ENCODE results near the gene YBEY. TPM values are rescaled to one million over a fixed set of nuclear protein-coding genes. Genes with fewer than 3 reads are reported as not detected.

Gene YBEY
- total and polyA plus RNA-seq, 10 donors = 7.8 to 32.0 (median 14.2) TPM

DNA sequence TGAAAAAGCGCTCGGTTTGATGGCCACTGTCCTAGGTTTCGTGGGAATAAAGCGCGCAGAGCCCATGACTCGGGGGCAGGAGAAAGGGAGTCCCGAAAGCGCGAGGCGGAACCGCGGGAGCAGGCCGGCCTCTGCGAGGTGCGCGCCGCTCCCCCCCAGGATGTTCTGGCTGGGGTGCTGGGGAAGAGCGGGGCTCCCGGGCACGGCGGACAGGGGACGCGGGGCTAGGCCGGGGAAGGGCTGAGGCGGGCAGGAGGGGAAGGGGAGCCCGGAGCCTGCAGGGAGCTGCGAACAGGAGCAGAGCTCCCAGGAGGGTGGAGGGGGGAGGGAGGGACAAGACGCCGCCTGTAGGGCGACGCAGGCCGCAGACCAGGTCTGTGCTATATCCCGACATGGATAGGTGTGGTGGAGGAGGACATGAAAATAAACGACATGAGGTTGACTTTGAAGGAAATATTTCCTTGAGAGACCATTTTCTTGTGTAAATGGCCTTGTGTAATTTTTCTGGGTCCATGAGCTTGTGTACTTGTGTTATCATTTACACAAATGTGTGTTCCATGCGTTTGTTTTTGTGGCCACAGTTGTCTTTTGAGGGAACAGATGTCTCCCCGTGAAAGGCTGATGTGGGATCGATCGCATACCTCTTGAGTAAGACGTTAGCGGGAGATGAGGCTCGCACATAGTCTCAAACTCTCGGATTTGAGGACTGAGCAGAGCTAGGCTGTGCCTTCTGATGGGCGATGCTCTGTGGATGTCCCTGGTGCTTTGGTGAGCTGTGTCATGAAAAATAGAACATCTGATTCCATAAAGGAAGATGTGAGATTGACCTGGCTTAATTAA, 39.2 kb downstream of the YBEY start:
- Histone ChIP-seq H3K4me1 (peaks cover 15 to 57% (median 40%) of the 10 kb centered on the region in 6 donors), H3K36me3 (peaks cover 0 to 38% (median 13%) of the 10 kb centered on the region in 6 donors), H3K4me3 (peak overlapping the region; percentile 79 to 100 (median 94)), H3K27ac (peak overlapping the region; percentile 68 to 100 (median 98)), H3K27me3 (replicated peaks in 1 of 7) (no peaks in the 10 kb centered on the region), H3K9me3 (no peaks in the 10 kb centered on the region)
- WGBS, 5 donors = 9 to 15% (median 12%) methylated on average over 32 to 43 of the region's 43 CpGs
- intact Hi-C loops (cut with DNase I; ENCODE audit: low total_unique reads) = loop anchor here (5.0 kb wide), 1 partner anchor 38 kb away; the partner anchor contains the start of genes MCM3AP and YBEY
- DNase-seq = peak; percentile 92
- no peak for TF ChIP-seq POLR2A (IDR thresholded peaks at IDR 0.05)
- TF ChIP-seq, protein P1, sequence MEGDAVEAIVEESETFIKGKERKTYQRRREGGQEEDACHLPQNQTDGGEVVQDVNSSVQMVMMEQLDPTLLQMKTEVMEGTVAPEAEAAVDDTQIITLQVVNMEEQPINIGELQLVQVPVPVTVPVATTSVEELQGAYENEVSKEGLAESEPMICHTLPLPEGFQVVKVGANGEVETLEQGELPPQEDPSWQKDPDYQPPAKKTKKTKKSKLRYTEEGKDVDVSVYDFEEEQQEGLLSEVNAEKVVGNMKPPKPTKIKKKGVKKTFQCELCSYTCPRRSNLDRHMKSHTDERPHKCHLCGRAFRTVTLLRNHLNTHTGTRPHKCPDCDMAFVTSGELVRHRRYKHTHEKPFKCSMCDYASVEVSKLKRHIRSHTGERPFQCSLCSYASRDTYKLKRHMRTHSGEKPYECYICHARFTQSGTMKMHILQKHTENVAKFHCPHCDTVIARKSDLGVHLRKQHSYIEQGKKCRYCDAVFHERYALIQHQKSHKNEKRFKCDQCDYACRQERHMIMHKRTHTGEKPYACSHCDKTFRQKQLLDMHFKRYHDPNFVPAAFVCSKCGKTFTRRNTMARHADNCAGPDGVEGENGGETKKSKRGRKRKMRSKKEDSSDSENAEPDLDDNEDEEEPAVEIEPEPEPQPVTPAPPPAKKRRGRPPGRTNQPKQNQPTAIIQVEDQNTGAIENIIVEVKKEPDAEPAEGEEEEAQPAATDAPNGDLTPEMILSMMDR (IDR thresholded peaks at IDR 0.05 in 8 of 11, conservative IDR thresholded peaks at IDR 0.05 in 3 of 11) = no peak
- no peak for TF ChIP-seq POLR2AphosphoS5 (IDR thresholded peaks at IDR 0.05)

DNA sequence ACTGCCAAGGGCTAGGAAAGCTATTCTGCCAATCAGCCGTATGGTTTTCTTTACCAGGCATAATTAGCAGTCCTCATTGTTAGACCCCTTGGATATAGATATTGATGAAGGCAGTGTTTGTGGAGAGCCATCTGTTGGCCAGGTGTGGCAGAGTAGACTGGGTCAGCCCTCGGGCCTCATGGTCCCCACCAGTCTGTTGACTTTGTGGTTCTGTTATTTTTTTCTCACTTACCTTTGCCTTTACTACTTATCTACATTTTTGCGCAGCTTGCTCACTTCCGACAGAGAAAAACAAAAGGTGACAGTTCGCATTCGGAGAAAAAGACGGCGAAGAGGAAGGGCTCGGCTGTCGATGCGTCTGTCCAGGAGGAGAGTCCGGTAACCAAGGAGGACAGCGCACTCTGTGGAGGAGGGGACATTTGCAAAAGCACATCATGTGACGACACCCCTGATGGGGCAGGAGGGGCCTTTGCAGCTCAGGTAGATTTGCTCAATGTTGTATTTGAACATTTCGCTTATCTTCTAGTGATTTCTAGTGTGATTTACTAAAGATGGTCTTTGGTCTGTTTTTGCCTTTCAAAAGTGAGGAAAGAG, 40.1 kb downstream of the YBEY start:
- intact Hi-C loops (cut with DNase I; ENCODE audit: low total_unique reads) = loop anchor here (5.0 kb wide), 1 partner anchor 39 kb away; the partner anchor contains the start of genes MCM3AP and YBEY

DNA sequence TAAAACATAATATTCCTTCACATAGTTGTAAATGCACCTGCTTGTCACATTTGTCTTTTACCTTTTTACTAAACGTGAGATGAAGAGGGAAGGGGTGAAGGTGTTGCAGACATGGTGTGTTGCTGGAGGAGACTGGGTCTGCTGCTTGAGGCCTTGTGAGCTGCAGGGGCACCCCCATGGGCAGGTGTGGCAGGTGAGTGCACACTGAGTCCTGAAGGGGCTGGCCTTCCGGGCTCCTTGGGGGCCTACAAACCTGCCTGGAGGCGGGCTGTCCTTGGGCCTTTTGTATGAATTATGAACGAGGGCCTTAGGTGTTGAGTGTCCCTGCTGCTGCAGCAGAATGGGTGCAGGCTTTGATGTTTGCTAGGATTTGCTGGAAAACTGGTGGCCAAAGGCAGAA, 41.6 kb downstream of the YBEY start:
- intact Hi-C loops (cut with DNase I; ENCODE audit: low total_unique reads) = loop anchor here (5.0 kb wide), 1 partner anchor 40 kb away; the partner anchor contains the start of genes MCM3AP and YBEY
- Histone ChIP-seq H3K27ac (no peak overlapping the region), H3K27me3 (replicated peaks in 1 of 7) (no peaks in the 10 kb centered on the region), H3K36me3 (peaks cover 0 to 62% (median 16%) of the 10 kb centered on the region in 6 donors), H3K9me3 (no peaks in the 10 kb centered on the region), H3K4me1 (peaks cover 9 to 33% (median 21%) of the 10 kb centered on the region in 6 donors), H3K4me3 (no peak overlapping the region)
- 74 to 96% (median 87%) methylated on average over 4 of the region's 4 CpGs for WGBS, 5 donors
- TF ChIP-seq POLR2AphosphoS5 (IDR thresholded peaks at IDR 0.05) (no peak), POLR2A (IDR thresholded peaks at IDR 0.05) (no peak)
- TF ChIP-seq, protein P1 (IDR thresholded peaks at IDR 0.05 in 8 of 11, conservative IDR thresholded peaks at IDR 0.05 in 3 of 11) = no peak
- DNase-seq = no peak

More for the DNA sequence above, 40.1 kb downstream of the YBEY start:
- Histone ChIP-seq H3K4me3 (no peak overlapping the region), H3K27me3 (replicated peaks in 1 of 7) (no peaks in the 10 kb centered on the region), H3K27ac (peak overlapping the region in 1 of 8 donors; percentile 100), H3K36me3 (peaks cover 0 to 47% (median 14%) of the 10 kb centered on the region in 6 donors), H3K9me3 (no peaks in the 10 kb centered on the region), H3K4me1 (peaks cover 15 to 48% (median 32%) of the 10 kb centered on the region in 6 donors)
- DNase-seq = no peak
- WGBS, 5 donors = 94 to 96% (median 95%) methylated on average over 15 of the region's 15 CpGs
- TF ChIP-seq POLR2AphosphoS5 (IDR thresholded peaks at IDR 0.05) = no peak
- TF ChIP-seq, protein P1 (IDR thresholded peaks at IDR 0.05 in 8 of 11, conservative IDR thresholded peaks at IDR 0.05 in 3 of 11) = no peak
- TF ChIP-seq POLR2A (IDR thresholded peaks at IDR 0.05) = no peak
